Femur (tissue), 1 donor: ENCODE results near the gene MCAM.

Experiments
- DNase-seq: peaks from one replicate; pipeline ENCODE4 v3.0.0-alpha.2; 2017

The MCAM gene

GRCh38 chr11:119345685-119346084 is 28.8 kb upstream of the MCAM start:
- DNase-seq = no peak

DNA sequence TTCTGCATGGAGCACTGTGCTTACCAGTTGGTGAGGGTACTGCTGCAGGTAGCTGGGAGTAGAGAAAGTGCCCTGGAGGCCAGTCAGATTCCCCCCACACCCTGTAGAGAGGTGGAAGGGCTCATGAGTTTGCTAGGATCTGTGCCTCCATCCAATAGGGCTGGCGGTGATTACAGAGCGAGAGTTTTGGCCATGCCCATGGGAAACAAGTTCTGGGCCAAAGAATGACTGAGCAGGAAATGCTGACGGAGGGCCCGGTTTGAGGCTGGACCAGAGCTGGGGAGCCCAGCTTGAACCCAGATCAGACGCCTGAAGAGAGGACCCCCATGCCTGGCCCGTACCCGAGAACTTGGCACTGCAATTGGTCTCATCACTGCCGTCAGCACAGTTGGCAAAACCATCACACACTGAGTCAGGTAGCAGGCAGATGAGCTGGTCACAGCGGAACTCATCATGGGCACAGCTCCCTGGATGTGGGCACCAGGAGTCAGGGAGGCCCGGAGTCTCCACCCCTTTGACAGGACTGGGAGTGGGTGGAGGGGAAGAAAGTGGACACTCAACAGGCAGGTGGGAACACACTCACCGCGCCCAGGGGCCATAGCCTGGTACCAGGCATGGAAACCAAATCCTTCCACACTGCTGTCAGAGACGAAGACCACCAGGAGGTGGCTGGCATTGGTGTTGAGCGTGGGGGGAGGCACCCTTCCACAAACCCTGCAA is 27.5 kb upstream of the MCAM start:
- no peak for DNase-seq

- no peak for DNase-seq
Observed at GRCh38 chr11:119343726-119344125, 26.8 kb upstream of the MCAM start.

- peak; percentile 43 for DNase-seq
Observed at GRCh38 chr11:119342362-119343130, 25.6 kb upstream of the MCAM start.

DNA sequence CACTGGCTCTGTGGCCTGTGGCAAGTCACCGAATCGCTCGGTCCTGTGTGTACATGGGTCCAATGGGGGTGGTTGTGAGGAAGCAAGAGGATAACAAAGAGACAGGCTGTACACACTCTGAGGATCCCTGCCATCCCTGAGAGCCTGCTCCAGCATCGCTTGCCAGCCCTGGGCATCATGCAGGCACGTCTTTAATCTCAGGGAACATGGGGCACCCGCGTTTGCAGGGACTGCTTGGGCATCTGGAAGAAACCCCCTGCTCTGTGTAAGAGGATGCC is 25.0 kb upstream of the MCAM start:
- DNase-seq = peak; percentile 33

DNA sequence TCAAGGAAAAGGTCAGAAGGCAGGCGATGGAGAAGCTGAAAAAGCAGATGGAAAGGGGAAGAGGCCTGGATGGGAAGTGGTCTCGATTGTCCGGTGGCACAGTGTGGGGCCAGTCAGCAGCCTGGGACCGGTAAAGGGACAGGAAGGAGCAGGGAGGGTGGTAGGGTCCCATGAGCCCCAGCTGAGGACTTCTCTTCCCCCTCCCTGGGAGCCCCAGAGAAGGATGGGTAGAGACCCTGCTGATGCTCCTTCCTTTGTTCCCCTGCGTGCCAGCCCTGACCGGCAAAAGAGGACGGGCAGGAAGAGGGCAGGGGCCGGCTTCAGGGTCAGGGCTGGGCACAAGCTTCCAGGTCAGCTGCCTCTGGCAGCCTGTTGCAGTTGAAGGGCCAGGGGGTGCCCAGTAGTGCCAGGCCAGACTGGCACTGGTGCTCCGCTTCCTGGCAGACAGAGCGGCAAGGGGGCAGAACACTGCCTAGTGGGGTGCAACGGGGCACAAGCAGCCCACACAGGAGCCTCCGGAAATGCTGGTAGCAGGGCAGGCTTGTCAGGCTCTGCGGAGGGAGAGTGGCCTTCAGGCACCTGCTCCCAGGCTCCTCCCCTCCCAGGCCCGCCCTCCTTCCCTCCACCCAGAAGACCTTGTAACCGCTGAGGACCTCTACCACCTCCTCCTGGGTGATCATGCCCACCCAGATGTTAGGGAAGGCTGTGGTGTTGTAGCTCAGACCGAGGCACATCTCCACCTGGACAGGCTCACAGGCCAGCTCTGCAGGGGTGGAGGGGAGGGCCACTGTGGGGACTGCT is 24.5 kb upstream of the MCAM start:
- peak; percentile 55 for DNase-seq

- DNase-seq = peak; percentile 96
Observed at GRCh38 chr11:119340335-119341221, 23.6 kb upstream of the MCAM start, which contains the start of gene C1QTNF5. Gene C1QTNF5, minus strand, starts transcription at chr11:119340883. Its CDS starts 486 bp downstream, at chr11:119340397.

DNA sequence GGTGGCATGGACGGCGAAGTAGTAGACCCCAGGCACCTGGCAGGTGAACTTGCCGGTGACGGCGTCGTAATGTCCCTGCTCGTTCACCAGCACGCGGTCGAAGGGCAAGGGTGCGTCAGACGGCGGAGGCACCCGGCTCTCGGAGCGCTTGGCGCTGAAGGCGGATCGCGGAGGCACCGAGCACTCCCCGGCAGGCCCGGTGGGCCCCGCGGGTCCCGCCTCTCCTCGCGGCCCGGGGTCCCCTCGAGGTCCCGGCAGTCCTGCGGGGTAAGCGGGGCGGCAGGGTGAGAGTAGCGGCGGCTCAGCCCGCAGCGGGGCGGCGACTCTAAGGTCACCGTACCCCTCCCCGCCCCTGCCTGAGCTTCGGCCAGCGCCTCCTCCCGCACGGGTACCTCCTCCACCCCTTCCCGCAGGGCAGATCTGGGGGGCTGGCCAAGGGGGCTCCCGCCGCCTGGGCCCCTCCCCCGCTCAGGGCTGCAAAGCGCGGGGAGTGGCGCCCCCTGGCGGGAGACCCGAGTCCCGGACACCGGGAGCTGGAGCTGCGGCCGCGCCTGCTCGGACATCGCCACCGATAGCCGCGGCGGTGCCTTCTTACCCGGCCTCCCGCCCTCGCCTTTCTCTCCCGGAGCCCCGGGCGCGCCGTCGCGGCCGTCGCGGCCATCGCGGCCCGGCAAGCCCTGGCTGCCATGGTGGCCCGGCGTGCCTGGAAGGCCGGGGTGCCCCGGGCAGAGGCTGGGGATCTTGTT is 22.8 kb upstream of the MCAM start:
- peak; percentile 84 for DNase-seq

DNA sequence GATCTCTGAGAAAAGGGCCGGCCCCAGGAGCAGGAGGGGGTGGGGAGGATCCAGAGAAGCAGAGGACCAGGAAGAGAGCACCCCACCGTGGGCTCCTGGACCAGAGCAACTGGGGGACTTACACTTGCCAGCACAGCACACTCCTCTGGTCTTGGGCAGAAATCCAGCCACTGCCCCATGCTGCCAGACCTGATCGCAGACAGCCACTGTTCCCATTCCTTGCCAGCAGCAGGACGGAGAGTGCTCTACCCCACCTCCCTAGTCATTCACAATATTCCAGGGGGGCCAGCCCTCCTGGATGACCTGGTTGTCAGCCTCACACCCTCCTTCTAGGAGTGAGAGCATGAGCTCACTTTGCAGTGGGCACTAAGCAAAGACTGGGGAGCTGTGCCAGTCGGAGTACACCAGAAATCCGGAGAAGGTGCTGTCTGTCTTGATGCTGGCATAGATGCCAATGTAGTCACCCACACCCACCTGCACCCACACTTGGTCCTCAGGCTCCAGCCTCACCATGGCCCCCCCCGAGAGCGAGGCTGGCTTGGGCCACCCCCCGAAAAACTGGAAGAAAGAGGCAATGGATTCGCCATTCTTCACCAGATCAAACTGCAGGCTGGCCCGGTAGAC is 22.1 kb upstream of the MCAM start:
- DNase-seq = peak; percentile 45

- DNase-seq = peak; percentile 87
Observed at GRCh38 chr11:119338318-119338890, 21.5 kb upstream of the MCAM start.

DNA sequence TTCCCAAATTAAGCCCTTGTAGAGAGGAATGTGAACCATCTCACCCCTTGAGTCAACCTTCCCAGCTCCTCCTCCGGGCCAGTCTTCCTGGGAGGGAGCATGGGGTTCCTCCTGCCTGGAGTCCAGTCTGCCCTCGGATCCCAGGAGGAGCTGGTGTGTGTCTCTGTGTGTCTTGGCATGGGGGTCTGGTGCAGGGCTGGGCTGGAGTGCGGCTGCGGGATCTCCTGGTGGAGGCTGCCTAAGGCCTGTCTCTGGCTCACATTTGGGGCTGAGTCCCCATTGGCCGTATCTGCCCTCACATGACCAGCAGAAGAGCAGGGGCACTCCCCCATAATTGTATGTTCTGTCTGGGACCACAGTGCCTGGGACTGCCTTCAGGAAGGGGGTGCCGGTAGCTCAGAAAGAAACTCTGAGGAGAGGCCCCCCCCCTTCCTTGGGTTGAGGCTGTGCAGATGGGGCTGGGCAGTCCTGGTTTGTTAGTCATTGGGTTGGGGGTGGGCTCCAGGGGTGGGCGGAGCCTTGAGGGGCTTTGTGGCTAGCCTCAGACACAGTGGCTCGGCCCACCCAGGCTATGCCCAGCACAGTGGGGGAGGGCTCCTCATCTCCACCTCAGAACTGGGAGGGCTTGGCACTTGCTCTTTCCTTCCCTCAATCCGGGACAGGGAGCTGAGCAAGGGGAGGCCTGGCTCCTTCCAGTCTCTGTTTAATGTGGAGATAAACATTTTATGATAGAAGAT is 20.8 kb upstream of the MCAM start:
- peak; percentile 86 for DNase-seq

GRCh38 chr11:119336744-119337469 is 20.0 kb upstream of the MCAM start:
- no peak for DNase-seq

DNA sequence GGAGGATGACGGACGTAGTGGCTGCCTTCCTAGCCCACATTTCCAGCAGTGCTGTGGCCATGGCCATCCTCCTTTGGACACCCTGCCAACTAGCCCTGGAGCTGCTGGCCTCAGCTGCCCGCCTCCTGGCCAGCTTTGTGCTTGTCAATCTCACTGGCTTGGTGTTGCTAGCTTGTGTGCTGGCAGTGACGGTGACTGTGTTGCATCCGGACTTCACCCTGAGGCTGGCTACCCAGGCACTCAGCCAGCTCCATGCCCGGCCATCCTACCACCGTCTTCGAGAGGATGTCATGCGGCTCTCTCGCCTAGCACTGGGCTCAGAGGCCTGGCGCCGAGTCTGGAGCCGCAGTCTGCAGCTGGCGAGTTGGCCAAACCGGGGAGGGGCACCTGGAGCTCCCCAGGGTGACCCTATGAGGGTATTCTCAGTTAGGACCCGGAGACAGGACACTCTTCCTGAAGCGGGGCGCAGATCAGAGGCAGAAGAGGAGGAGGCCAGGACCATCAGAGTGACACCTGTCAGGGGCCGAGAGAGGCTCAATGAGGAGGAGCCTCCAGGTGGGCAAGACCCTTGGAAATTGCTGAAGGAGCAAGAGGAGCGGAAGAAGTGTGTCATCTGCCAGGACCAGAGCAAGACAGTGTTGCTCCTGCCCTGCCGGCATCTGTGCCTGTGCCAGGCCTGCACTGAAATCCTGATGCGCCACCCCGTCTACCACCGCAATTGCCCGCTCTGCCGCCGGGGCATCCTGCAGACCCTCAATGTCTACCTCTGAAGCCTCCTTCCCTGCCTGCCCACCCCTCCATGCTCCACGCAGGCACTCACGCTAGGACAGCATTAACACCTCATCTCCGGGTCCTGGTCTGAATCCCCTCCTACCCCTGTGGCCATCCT is 19.0 kb upstream of the MCAM start:
- DNase-seq = no peak

GRCh38 chr11:119335091-119335654 is 18.2 kb upstream of the MCAM start:
- DNase-seq = peak; percentile 30

DNA sequence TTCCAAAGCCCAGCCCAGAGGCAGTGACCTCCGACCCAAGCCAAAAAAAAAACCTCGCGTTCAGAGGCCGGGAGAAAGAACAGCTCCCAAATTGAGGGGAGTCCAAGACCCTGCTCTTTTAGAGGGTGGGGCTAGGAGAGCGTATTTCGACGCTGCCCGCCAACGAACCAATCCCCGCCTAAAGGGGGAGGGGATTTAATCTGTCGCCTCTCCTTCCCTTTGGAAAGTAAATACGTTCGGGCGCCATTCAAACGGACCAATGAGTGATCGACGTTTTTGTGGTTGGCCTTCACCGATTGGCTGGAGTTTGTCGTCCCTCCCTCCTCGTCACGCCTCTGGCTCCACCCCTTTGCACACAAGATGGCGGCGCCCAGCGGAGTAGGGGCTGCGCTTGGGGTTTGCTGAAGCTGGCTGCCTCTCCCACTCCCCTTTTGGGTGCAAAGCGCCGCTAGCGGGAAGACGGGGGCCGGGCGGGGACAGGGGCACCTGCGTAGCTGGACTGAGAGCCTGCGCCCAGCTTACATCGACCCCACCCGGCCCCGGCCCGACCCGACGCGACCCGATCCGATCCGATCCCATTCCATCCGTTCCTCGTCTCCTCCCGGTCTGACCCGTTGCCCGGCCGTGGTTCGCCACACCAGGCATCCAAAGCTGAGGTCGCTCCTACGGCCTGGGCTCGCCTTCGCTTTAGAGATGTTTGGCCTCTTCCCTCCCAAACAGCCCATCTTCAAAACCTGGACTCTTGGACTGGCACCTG is 17.4 kb upstream of the MCAM start, which contains the start of gene RNF26:
RNF26 (plus strand) TSS at position 354 of the 757 bp plus-strand sequence. CDS start 596 bp downstream, outside the sequence.
- peak; percentile 98 for DNase-seq

- DNase-seq = no peak
Observed at GRCh38 chr11:119332111-119332765, 15.3 kb upstream of the MCAM start.

DNA sequence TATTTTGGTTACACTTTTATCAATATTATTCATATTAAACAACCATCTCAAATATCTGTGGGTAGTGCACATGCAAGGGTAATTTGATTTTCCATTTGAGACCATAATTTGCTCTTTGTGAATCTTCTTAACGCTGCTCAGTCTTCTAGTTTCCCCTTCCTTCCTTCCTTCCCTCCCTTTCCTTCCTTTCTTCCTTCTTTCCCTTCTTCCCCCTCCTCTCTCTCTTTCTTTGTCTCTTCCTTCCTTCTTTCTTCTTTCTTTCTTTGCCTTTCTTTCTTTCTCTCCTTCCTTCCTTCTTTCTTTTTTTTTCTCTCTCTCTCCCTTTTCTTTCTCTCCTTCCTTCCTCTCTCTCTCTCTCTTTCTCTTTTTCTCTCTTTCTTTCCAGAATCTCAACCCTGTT is 13.3 kb upstream of the MCAM start:
- no peak for DNase-seq
